D721Med (cell line): ENCODE data around the gene GSK3B.
"Not testable (repeated sequence)": the region's sequence is repeated elsewhere in the genome, so short reads cannot be mapped to it uniquely, and the experiment has no call there.

Source experiments
- DNase-seq: peaks from one replicate; pipeline ENCODE4 v3.0.0; 2011; ENCODE audit warnings: low spot score; ENCODE audit not compliant: insufficient read length
- FAIRE-seq: peaks from 2 replicates; lab custom pipeline; 2011; peaks lifted over from hg19 to GRCh38; lab: Jason Lieb, UNC
- TF ChIP-seq, protein P1 (sequence below): IDR thresholded peaks from 2 replicates; pipeline ENCODE4 v1.5.1; 2012; ENCODE audit warnings: mild to moderate bottlenecking, control low read depth; ENCODE audit not compliant: insufficient read depth; ENCODE audit errors: missing control alignments

Gene GSK3B

DNA sequence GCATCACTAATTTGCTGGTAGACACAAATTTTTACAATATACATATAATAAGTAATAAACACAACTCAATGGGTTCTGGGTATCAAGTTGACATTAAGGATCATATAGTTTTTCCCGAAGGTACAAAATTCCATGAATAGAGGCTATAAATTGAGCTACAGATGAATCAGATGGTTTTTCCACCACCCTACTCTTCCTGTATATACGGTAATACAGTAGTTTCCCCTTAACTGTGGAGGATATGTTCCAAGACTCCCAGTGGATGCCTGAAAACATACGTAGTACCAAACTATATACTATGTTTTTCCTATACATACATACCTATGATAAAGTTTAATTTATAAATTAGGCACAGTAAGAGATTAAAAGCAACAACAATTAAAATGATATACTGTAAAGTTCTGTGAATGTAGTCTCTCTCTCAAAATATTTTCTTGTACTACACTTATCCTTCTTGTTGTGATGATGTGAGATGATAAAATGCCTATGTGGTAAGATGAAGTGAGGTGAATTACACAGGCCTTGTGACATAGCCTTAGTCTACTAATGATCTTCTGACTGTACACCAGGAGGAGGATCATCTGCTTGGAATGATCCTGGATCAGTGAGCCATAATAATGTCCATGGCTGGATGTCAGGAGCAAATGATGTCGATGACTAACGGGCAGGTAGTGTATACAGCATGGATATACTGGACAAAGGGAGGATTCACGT lies 195.6 kb downstream of the GSK3B start:
- TF ChIP-seq, protein P1, sequence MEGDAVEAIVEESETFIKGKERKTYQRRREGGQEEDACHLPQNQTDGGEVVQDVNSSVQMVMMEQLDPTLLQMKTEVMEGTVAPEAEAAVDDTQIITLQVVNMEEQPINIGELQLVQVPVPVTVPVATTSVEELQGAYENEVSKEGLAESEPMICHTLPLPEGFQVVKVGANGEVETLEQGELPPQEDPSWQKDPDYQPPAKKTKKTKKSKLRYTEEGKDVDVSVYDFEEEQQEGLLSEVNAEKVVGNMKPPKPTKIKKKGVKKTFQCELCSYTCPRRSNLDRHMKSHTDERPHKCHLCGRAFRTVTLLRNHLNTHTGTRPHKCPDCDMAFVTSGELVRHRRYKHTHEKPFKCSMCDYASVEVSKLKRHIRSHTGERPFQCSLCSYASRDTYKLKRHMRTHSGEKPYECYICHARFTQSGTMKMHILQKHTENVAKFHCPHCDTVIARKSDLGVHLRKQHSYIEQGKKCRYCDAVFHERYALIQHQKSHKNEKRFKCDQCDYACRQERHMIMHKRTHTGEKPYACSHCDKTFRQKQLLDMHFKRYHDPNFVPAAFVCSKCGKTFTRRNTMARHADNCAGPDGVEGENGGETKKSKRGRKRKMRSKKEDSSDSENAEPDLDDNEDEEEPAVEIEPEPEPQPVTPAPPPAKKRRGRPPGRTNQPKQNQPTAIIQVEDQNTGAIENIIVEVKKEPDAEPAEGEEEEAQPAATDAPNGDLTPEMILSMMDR: no peak
- no peak for FAIRE-seq
- DNase-seq: no peak

DNA sequence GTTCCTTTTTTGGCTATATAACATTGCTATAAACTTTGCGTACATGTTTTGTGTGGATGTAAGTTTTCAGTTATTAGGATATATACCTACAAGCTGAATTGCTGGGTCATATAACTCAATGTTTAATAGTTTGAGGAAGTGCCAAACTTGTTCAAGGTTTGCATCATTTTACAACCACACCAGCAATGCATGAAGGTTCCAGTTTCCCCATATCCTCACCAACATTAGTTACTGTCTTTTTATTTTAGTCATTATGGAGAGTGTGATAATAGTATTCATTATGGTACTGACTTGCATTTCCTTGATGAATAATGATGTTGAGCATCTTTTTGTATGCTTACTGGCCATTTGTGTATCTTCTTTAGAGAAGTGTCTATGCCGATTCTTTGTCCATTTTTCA lies 200.1 kb downstream of the GSK3B start:
- TF ChIP-seq, protein P1: no peak
- DNase-seq (no peak), FAIRE-seq (peak; percentile 63)

DNA sequence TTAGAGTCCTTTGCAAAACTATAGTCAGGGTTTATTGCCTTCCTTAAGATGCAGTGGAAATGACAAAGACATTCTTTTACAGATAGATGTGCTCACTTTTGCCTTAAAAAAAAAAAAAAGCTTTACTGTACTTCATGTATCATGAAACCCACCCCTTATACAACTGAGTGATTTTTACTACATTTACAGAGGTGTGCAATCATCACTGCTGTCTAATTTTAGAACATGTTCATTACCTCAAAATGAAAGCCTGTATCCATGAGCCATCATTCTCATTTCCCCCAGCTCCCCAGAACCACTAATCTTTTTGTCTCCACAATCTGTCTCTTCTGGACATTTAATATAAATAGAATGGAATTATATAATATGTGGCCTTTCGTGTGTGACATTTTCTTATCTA lies 200.5 kb downstream of the GSK3B start:
- TF ChIP-seq, protein P1: no peak
- no peak for DNase-seq
- FAIRE-seq: no peak

- TF ChIP-seq, protein P1: peak; percentile 72
- FAIRE-seq: peak; percentile 55
- no peak for DNase-seq
These were observed 202.1 kb downstream of the GSK3B start for GRCh38 chr3:119891944-119892721.

DNA sequence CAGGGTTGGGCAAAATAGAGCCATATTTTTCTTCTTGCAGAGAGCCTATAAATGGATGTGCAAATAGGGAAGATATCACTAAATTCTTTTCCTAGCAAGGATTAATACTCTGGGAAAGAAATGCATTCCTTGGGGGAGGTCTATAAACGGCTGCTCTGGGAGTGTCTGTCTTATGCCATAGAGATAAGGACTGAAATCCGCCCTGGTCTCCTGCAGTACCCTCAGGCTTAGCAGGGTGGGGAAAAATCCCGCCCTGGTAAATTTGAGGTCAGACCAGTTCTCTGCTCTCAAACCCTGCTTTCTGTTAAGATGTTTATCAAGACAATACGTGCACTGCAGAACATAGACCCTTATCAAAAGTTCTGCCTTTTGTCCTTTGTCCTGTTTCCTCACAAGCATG lies 205.6 kb downstream of the GSK3B start:
- not testable (repeated sequence) for FAIRE-seq, DNase-seq

DNA sequence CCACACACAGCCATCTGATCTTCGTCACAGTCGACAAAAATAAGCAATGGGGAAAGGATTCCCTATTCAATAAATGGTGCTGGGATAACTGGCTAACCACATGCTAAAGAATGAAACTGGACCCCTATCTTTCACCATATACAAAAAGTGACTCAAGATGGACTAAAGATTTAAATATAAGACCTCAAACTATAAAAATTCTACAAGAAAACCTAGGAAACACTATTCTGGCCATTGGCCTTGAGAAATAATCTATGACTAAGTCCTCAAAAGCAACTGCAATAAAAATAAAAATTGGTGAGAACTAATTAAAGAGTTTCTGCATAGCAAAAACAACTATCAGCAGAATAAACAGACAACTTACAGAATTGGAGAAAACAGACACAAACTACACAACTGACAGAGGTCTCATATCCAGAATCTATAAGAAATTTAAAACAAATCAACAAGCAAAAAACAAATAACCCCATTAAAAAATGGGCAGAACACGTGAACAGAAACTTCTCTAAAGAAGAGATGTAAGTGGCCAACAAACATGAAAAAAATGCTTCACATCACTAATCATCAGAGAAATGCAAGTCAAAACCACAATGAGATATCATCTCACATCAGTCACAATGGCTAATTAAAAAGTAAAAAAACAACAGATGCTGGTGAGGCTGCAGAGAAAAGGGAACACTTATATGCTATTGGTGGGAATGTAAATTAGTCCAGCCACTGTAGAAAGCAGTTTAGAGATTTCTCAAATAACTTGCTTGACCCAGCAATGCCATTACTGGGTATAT lies 208.3 kb downstream of the GSK3B start:
- no peak for DNase-seq
- no peak for FAIRE-seq
- TF ChIP-seq, protein P1: no peak

GRCh38 chr3:119884161-119884557 lies 210.1 kb downstream of the GSK3B start:
- DNase-seq (no peak), FAIRE-seq (no peak)
- TF ChIP-seq, protein P1: no peak
